Esophagus muscularis mucosa (tissue), 4 donors: ENCODE results near the gene NUDT3. TPM values are rescaled to one million over a fixed set of nuclear protein-coding genes. Genes with fewer than 3 reads are reported as not detected.
"Not testable (repeated sequence)": the region's sequence is repeated elsewhere in the genome, so short reads cannot be mapped to it uniquely, and the experiment has no call there.

Source experiments
- DNase-seq: peaks from one replicate; pipeline ENCODE4 v3.0.0-alpha.2; 2017; ENCODE audit errors: extremely low spot score
- H3K27ac ChIP-seq, 4 donors: fragments of 200-600 bp; sonication (generic); replicated peaks in 1 of 4; 1 replicate in 3 of 4; 2 replicates in 1 of 4; pipeline ENCODE4 v1.5.1; 2016 to 2019; ENCODE audit warnings: mild to moderate bottlenecking in 1 of 4
- H3K27me3 ChIP-seq, 4 donors: fragments of 200-600 bp; sonication (generic); one replicate each; pipeline versions ENCODE4 v1.5.1 to v1.6.0; 2016 to 2019
- H3K36me3 ChIP-seq, 4 donors: fragments of 200-600 bp; sonication (generic); one replicate each; pipeline ENCODE4 v1.5.1; 2016 to 2019
- H3K4me1 ChIP-seq, 4 donors: fragments of 200-600 bp; sonication (generic); one replicate each; pipeline ENCODE4 v1.5.1; 2016 to 2019
- H3K4me3 ChIP-seq, 4 donors: fragments of 200-600 bp; sonication (generic); 1 replicate in 2 of 4; 2 replicates in 2 of 4; pipeline ENCODE4 v1.5.1; 2016 to 2019; ENCODE audit warnings: mild to moderate bottlenecking in 4 of 4, moderate library complexity in 1 of 4
- H3K9me3 ChIP-seq, 4 donors: fragments of 200-600 bp; sonication (generic); 1 replicate in 3 of 4; 2 replicates in 1 of 4; pipeline ENCODE4 v1.5.1; 2016 to 2019
- EP300 ChIP-seq: sonication (generic); formaldehyde crosslinking; IDR thresholded peaks from one replicate; pipeline ENCODE4 v1.6.1; 2017; ENCODE audit warnings: antibody characterized with exemption
- POLR2A ChIP-seq: fragments of 450-650 bp; IDR thresholded peaks from one replicate; pipeline ENCODE4 v1.6.1; 2017; ENCODE audit warnings: antibody characterized with exemption, moderate library complexity, mild to moderate bottlenecking, low read depth
- POLR2AphosphoS5 ChIP-seq, 2 donors: sonication (generic); formaldehyde crosslinking; IDR thresholded peaks; one replicate each; pipeline ENCODE4 v1.6.1; 2017; ENCODE audit warnings: antibody characterized with exemption in 2 of 2
- WGBS: methylation state at CpG from one replicate; pipeline ENCODE4 v1.1.5; 2018; 5-methylcytosine and 5-hydroxymethylcytosine counted together
- intact Hi-C: fragments of 100-400 bp; cut with DNase I; formaldehyde crosslinking; loops from one replicate; pipeline ENCODE4 v1.15.1; 2023
- total RNA-seq, 4 donors: library from RNA; depleted of rRNA; stranded (reverse); fragments of >200 nt; gene quantifications; one replicate each; pipeline versions ENCODE4 v1.1.0 to v1.2.1, GENCODE V29; 2016
- TF ChIP-seq, protein P1 (sequence below), 3 experiments: fragments of 200-600 bp in 2 of 3; fragments of 450-650 bp in 1 of 3; sonication (generic) in 2 of 3; IDR thresholded peaks; one replicate each; pipeline ENCODE4 v1.5.1; 2017 to 2019; ENCODE audit warnings: antibody characterized with exemption in 3 of 3, mild to moderate bottlenecking in 2 of 3, moderate library complexity in 1 of 3

Gene NUDT3
- total RNA-seq, 4 donors from 2014 or later, result 37.1 to 57.2 (median 47.4) TPM

DNA sequence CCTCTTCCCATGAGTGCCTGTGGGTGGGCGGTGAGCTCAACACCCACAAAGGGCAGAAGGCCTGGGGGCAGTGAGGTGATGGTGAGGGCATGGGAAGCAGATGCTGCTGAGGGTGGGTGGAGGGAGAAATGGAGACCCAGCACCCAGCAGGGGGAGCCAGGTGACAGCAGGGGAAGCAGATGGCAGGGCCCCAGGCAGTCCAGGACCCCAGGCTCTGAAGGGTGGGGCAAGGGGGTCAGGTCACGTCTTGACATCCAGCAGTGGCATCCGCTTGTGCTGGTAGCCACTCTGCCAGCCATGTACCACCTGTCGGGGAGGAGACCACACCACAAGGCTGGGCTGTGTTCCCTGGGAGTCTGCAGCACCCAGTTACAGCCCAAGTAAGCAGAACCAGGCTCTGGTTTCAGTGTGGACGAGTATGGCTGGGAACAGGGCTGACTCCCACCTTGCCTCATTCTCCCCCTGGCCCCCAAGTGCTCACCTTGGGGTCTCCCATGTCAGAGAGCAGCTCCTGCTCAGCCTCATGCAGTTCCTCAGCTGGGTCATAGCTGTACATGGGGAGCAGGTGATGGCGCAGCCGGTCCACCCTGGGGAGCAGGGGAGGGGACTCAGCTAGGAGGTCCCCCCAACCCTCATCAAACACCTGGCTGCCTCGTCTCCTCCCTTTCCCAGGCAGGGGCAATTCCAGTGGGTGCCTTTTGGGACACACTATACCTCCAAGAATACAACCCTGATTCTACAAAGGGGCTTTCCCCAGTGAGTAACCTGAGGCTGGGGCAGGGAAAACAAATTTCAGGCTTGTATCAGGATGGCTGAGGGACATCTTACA is 145.7 kb downstream of the NUDT3 start:
- H3K36me3 ChIP-seq, result peaks cover 0 to 12% (median 8%) of the 10 kb centered on the region in 4 donors
- no peaks in the 10 kb centered on the region for H3K9me3 ChIP-seq
- 73% methylated on average over 4 of the region's 8 CpGs for WGBS
- H3K27ac ChIP-seq, result peak overlapping the region in 3 of 4 donors; percentile 84 to 91 (median 89)
- intact Hi-C loops, result loop anchor here (10.0 kb wide), 1 partner anchor 358 kb away; no protein-coding TSS in a partner anchor
- DNase-seq, result no peak
- peaks cover 33 to 56% (median 45%) of the 10 kb centered on the region in 4 donors for H3K4me1 ChIP-seq
- no peak overlapping the region for H3K4me3 ChIP-seq
- no peaks in the 10 kb centered on the region for H3K27me3 ChIP-seq
- TF ChIP-seq, protein P1, sequence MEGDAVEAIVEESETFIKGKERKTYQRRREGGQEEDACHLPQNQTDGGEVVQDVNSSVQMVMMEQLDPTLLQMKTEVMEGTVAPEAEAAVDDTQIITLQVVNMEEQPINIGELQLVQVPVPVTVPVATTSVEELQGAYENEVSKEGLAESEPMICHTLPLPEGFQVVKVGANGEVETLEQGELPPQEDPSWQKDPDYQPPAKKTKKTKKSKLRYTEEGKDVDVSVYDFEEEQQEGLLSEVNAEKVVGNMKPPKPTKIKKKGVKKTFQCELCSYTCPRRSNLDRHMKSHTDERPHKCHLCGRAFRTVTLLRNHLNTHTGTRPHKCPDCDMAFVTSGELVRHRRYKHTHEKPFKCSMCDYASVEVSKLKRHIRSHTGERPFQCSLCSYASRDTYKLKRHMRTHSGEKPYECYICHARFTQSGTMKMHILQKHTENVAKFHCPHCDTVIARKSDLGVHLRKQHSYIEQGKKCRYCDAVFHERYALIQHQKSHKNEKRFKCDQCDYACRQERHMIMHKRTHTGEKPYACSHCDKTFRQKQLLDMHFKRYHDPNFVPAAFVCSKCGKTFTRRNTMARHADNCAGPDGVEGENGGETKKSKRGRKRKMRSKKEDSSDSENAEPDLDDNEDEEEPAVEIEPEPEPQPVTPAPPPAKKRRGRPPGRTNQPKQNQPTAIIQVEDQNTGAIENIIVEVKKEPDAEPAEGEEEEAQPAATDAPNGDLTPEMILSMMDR (IDR thresholded peaks at IDR 0.05), result peak; percentile 11 to 17 (median 15)
- TF ChIP-seq EP300, result no peak

DNA sequence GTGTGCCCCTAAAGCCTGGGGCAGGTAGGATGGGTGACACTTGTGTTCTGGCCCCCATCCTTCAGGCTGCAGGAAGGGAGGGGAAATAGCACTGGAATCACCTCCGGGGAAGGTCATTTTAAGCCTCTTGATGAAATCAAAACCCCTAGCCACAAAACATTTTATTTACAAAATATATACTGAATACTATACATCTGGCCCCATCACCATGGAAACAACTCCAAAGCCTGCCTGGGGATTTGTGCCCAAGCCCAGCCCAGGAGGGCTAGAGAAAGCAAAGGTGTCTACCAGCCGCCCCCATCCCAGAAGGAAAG is 146.3 kb downstream of the NUDT3 start:
- no peak for DNase-seq
- Histone ChIP-seq H3K36me3 (peaks cover 0 to 17% (median 13%) of the 10 kb centered on the region in 4 donors), H3K4me1 (peaks cover 33 to 56% (median 45%) of the 10 kb centered on the region in 4 donors), H3K9me3 (no peaks in the 10 kb centered on the region), H3K27me3 (no peaks in the 10 kb centered on the region), H3K27ac (no peak overlapping the region), H3K4me3 (no peak overlapping the region)
- no peak for TF ChIP-seq POLR2A
- TF ChIP-seq POLR2AphosphoS5 (IDR thresholded peaks at IDR 0.05), result no peak
- TF ChIP-seq EP300, result no peak
- TF ChIP-seq, protein P1 (IDR thresholded peaks at IDR 0.05), result no peak
- WGBS, result 76% methylated on average over 2 of the region's 2 CpGs
- intact Hi-C loops, result loop anchor here (10.0 kb wide), 1 partner anchor 359 kb away; no protein-coding TSS in a partner anchor

DNA sequence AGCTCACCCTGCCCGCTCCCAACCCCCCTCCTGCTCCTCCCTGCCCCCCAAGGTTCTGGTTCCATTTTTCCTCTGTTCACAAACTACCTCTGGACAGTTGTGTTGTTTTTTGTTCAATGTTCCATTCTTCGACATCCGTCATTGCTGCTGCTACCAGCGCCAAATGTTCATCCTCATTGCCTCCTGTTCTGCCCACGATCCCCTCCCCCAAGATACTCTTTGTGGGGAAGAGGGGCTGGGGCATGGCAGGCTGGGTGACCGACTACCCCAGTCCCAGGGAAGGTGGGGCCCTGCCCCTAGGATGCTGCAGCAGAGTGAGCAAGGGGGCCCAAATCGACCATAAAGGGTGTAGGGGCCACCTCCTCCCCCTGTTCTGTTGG is 146.7 kb downstream of the NUDT3 start:
- Histone ChIP-seq H3K36me3 (peaks cover 3 to 17% (median 17%) of the 10 kb centered on the region in 4 donors), H3K4me1 (peaks cover 33 to 56% (median 45%) of the 10 kb centered on the region in 4 donors)
- intact Hi-C loops, result loop anchor here (10.0 kb wide), 1 partner anchor 359 kb away; no protein-coding TSS in a partner anchor
- DNase-seq, H3K27ac ChIP-seq, H3K9me3 ChIP-seq, H3K27me3 ChIP-seq, H3K4me3 ChIP-seq: not testable (repeated sequence)
- 72% methylated on average over 7 of the region's 7 CpGs for WGBS

DNA sequence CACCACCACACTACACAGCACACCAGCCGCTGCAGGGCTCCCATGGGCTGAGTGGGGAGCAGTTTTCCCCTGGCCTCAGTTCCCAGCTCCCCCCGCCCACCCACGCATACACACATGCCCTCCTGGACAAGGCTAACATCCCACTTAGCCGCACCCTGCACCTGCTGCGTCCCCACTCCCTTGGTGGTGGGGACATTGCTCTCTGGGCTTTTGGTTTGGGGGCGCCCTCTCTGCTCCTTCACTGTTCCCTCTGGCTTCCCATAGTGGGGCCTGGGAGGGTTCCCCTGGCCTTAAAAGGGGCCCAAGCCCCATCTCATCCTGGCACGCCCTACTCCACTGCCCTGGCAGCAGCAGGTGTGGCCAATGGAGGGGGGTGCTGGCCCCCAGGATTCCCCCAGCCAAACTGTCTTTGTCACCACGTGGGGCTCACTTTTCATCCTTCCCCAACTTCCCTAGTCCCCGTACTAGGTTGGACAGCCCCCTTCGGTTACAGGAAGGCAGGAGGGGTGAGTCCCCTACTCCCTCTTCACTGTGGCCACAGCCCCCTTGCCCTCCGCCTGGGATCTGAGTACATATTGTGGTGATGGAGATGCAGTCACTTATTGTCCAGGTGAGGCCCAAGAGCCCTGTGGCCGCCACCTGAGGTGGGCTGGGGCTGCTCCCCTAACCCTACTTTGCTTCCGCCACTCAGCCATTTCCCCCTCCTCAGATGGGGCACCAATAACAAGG is 147.3 kb downstream of the NUDT3 start:
- peaks cover 6 to 22% (median 18%) of the 10 kb centered on the region in 4 donors for H3K36me3 ChIP-seq
- intact Hi-C loops, result loop anchor here (10.0 kb wide), 1 partner anchor 360 kb away; no protein-coding TSS in a partner anchor
- H3K4me1 ChIP-seq, result peaks cover 33 to 56% (median 45%) of the 10 kb centered on the region in 4 donors
- H3K4me3 ChIP-seq, H3K9me3 ChIP-seq, DNase-seq, H3K27me3 ChIP-seq: not testable (repeated sequence)
- 67% methylated on average over 12 of the region's 13 CpGs for WGBS
- peak overlapping the region; percentile 65 to 75 (median 66) for H3K27ac ChIP-seq

DNA sequence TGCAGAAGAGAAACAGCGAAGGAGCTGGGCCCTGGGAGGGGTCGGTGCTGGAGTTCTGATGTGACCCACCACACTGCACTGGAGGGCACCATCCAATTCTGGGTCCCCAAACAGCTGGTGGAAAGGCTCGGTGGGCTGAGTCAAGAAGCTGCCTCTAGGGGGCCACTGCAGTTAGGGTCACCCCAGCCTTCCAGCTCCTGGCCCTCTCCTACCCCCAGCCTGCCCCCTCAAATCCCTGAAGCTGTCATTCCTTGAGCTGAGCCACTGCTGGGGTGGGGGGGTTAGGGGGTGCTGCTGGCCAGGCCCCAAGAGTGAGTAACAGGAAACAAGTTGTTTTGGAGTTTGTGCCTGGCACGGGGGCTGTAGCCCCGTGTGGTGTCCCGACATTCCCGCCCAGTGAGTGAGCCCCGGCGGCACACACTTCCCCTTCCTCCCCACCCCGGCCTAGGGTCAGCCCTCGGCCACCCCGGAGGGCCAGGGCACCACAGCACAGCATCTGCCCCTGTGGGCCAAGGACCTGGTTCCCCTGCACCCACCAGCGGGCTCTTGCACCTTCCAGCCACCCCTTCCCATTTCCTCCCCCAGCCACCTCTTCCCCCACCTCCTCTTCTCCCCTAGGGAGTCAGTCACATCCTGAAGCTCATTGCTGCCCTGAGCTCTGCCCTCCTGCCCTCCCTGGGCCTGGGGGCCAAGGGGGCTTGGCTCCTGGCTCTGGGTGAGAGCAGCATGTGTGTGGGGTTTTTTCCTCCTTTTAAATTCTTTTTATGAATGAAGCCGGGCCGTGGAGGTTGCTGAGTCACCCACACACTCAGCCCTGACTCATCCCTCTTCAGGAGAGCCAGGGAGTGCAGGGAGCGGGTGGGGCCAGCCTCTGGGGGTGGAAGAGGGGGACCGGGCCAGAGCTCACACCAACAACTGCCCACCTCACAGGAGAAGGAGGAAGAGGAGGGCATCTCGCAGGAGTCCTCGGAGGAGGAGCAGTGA is 148.3 kb downstream of the NUDT3 start:
- Histone ChIP-seq H3K27me3 (no peaks in the 10 kb centered on the region), H3K27ac (peak overlapping the region; percentile 65 to 75 (median 66)), H3K4me3 (peak overlapping the region in 2 of 4 donors; percentile 11 to 25), H3K9me3 (no peaks in the 10 kb centered on the region), H3K4me1 (peaks cover 25 to 47% (median 37%) of the 10 kb centered on the region in 4 donors), H3K36me3 (peaks cover 6 to 22% (median 18%) of the 10 kb centered on the region in 4 donors)
- TF ChIP-seq POLR2AphosphoS5 (IDR thresholded peaks at IDR 0.05) (peak; percentile 32 to 55), EP300 (no peak)
- TF ChIP-seq, protein P1 (IDR thresholded peaks at IDR 0.05), result peak in 2 of 3 experiments; percentile 9 to 10
- 28% methylated on average over 11 of the region's 19 CpGs for WGBS
- intact Hi-C loops, result loop anchor here (10.0 kb wide), 1 partner anchor 361 kb away; no protein-coding TSS in a partner anchor
- no peak for DNase-seq
